K562 (cell line): ENCODE data around the gene AFF1.

Experiments
- HNRNPL ChIP-seq: fragments of 200-400 bp; formaldehyde crosslinking; IDR thresholded peaks from 2 replicates; pipeline ENCODE4 v1.6.1; 2017; ENCODE audit warnings: low read depth, mild to moderate bottlenecking, low read length
- NCOA1 ChIP-seq: fragments of 450-650 bp; IDR thresholded peaks from 2 replicates; pipeline ENCODE4 v1.6.1; 2016; ENCODE audit warnings: low read depth
- ZSCAN29 ChIP-seq: fragments of 450-650 bp; IDR thresholded peaks from 2 replicates; pipeline ENCODE4 v1.6.1; 2017
- TF ChIP-seq, protein P1 (sequence below): fragments of 450-650 bp; formaldehyde crosslinking; IDR thresholded peaks from 2 replicates; pipeline ENCODE4 v1.4.0; 2022; ENCODE audit warnings: mild to moderate bottlenecking, moderate library complexity
- TF ChIP-seq, protein P2 (sequence below), 3 experiments: IDR thresholded peaks in 2 of 3; conservative IDR thresholded peaks in 1 of 3; 2 replicates each; pipeline ENCODE4 v1.5.1; 2011 to 2012; ENCODE audit warnings: low read length in 3 of 3, mild to moderate bottlenecking in 3 of 3, control low read depth in 2 of 3, improper control_type of control experiment in 1 of 3, inconsistent platforms in 1 of 3, low read depth in 1 of 3, mixed read lengths in 1 of 3, moderate library complexity in 1 of 3; ENCODE audit not compliant: insufficient read depth in 2 of 3

- TF ChIP-seq HNRNPL (no peak), NCOA1 (no peak), ZSCAN29 (no peak)
- TF ChIP-seq, protein P1, sequence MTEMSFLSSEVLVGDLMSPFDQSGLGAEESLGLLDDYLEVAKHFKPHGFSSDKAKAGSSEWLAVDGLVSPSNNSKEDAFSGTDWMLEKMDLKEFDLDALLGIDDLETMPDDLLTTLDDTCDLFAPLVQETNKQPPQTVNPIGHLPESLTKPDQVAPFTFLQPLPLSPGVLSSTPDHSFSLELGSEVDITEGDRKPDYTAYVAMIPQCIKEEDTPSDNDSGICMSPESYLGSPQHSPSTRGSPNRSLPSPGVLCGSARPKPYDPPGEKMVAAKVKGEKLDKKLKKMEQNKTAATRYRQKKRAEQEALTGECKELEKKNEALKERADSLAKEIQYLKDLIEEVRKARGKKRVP (CRISPR knock-in tag), result no peak
- TF ChIP-seq, protein P2, sequence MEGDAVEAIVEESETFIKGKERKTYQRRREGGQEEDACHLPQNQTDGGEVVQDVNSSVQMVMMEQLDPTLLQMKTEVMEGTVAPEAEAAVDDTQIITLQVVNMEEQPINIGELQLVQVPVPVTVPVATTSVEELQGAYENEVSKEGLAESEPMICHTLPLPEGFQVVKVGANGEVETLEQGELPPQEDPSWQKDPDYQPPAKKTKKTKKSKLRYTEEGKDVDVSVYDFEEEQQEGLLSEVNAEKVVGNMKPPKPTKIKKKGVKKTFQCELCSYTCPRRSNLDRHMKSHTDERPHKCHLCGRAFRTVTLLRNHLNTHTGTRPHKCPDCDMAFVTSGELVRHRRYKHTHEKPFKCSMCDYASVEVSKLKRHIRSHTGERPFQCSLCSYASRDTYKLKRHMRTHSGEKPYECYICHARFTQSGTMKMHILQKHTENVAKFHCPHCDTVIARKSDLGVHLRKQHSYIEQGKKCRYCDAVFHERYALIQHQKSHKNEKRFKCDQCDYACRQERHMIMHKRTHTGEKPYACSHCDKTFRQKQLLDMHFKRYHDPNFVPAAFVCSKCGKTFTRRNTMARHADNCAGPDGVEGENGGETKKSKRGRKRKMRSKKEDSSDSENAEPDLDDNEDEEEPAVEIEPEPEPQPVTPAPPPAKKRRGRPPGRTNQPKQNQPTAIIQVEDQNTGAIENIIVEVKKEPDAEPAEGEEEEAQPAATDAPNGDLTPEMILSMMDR (IDR thresholded peaks at IDR 0.05 in 2 of 3, conservative IDR thresholded peaks at IDR 0.05 in 1 of 3; ENCODE audit: insufficient read depth in 2 of 3, low read depth in 1 of 3, low read length in 3 of 3), result no peak
Measured at GRCh38 chr4:87086143-87086805, 151.5 kb downstream of the AFF1 start.
